GM23338 (cell line): ENCODE data around the gene COL4A1. TPM values are rescaled to one million over a fixed set of nuclear protein-coding genes. Genes with fewer than 3 reads are reported as not detected.

Source experiments
- ATAC-seq: fragments of 200-7000 bp; cut with Tn5 transposase; 3 replicates; pipeline ENCODE4 v1.9.1; 2020
- DNase-seq: peaks from one replicate; pipeline ENCODE4 v3.0.0-alpha.2; 2015; ENCODE audit warnings: low spot score
- H2AFZ ChIP-seq: fragments of 200-600 bp; sonication (generic); 2 replicates; pipeline ENCODE4 v1.8.0; 2016; ENCODE audit warnings: antibody characterized with exemption, mild to moderate bottlenecking, moderate library complexity
- H3F3A ChIP-seq: fragments of 200-600 bp; sonication (generic); replicated peaks from 2 replicates; pipeline ENCODE4 v1.8.0; 2017; ENCODE audit warnings: antibody characterized with exemption, mixed run types, low read depth
- H3K27ac ChIP-seq: fragments of 200-600 bp; sonication (generic); 2 replicates; pipeline ENCODE4 v1.6.1; 2016; ENCODE audit warnings: low read depth
- H3K27me3 ChIP-seq: fragments of 200-600 bp; sonication (generic); 2 replicates; pipeline ENCODE4 v1.8.0; 2016; ENCODE audit warnings: mild to moderate bottlenecking, mixed run types, moderate library complexity; ENCODE audit not compliant: insufficient read depth
- H3K36me3 ChIP-seq: fragments of 200-600 bp; sonication (generic); 2 replicates; pipeline ENCODE4 v1.8.0; 2016; ENCODE audit warnings: mild to moderate bottlenecking; ENCODE audit not compliant: insufficient read depth
- H3K4me1 ChIP-seq: fragments of 200-600 bp; sonication (generic); 2 replicates; pipeline ENCODE4 v1.8.0; 2016; ENCODE audit warnings: mild to moderate bottlenecking, moderate library complexity; ENCODE audit not compliant: insufficient read depth
- H3K4me2 ChIP-seq: fragments of 200-600 bp; sonication (generic); 2 replicates; pipeline ENCODE4 v1.7.1; 2017; ENCODE audit warnings: mixed run types
- H3K4me3 ChIP-seq: fragments of 200-600 bp; sonication (generic); 2 replicates; pipeline ENCODE4 v1.6.1; 2016; ENCODE audit warnings: mixed run types
- H3K79me2 ChIP-seq: fragments of 200-600 bp; sonication (generic); replicated peaks from 2 replicates; pipeline ENCODE4 v1.8.0; 2017; ENCODE audit warnings: mild to moderate bottlenecking; ENCODE audit not compliant: insufficient read depth
- H3K9me2 ChIP-seq: fragments of 200-600 bp; sonication (generic); 2 replicates; pipeline ENCODE4 v1.8.0; 2017; ENCODE audit not compliant: insufficient read depth
- H4K20me1 ChIP-seq: fragments of 200-600 bp; sonication (generic); replicated peaks from 2 replicates; pipeline ENCODE4 v1.8.0; 2017; ENCODE audit warnings: mild to moderate bottlenecking; ENCODE audit not compliant: insufficient read depth
- H3K27ac Mint-ChIP-seq: 2 replicates; pipeline ENCODE4 v1.8.0; 2020; ENCODE audit warnings: inconsistent platforms, mild to moderate bottlenecking, moderate library complexity, mixed read lengths
- H3K27me3 Mint-ChIP-seq: 3 replicates; pipeline ENCODE4 v1.8.0; 2022; ENCODE audit warnings: low read depth, mild to moderate bottlenecking, moderate library complexity, mixed read lengths, inconsistent platforms; ENCODE audit not compliant: insufficient read depth, poor library complexity
- H3K36me3 Mint-ChIP-seq: 3 replicates; pipeline ENCODE4 v1.8.0; 2021; ENCODE audit warnings: low read depth, mild to moderate bottlenecking, inconsistent platforms, moderate library complexity, mixed read lengths
- H3K4me1 Mint-ChIP-seq: 3 replicates; pipeline ENCODE4 v1.8.0; 2020; ENCODE audit warnings: mild to moderate bottlenecking, inconsistent platforms, mixed read lengths
- H3K4me3 Mint-ChIP-seq: 3 replicates; pipeline ENCODE4 v1.8.0; 2021; ENCODE audit warnings: moderate library complexity, mild to moderate bottlenecking, inconsistent platforms, mixed read lengths
- H3K9me3 Mint-ChIP-seq: 3 replicates; pipeline ENCODE4 v1.8.0; 2020; ENCODE audit warnings: moderate library complexity, mild to moderate bottlenecking, inconsistent platforms, mixed read lengths
- POLR2AphosphoS5 ChIP-seq: IDR thresholded peaks from 2 replicates; pipeline ENCODE4 v1.6.1; 2016; ENCODE audit warnings: antibody characterized with exemption, low read depth
- REST ChIP-seq: IDR thresholded peaks from one replicate; pipeline ENCODE4 v1.6.1; 2018; ENCODE audit warnings: antibody characterized with exemption; ENCODE audit not compliant: unreplicated experiment
- STAT1 ChIP-seq: IDR thresholded peaks from one replicate; pipeline ENCODE4 v1.6.1; 2016; ENCODE audit warnings: antibody characterized with exemption; ENCODE audit not compliant: unreplicated experiment
- ZNF331 ChIP-seq: fragments of 250-450 bp; sonication (Bioruptor Pico); IDR thresholded peaks from 2 replicates; pipeline ENCODE4 v1.5.0; 2020; ENCODE audit warnings: low read depth, mild to moderate bottlenecking, moderate library complexity
- ZNF462 ChIP-seq: fragments of 250-450 bp; sonication (Bioruptor Pico); IDR thresholded peaks from 2 replicates; pipeline ENCODE4 v1.5.0; 2020; ENCODE audit warnings: mild to moderate bottlenecking, moderate library complexity
- polyA plus RNA-seq: library from polyadenylated mRNA; unstranded; fragments of >200 nt; fragmentation: Nextera tagmentation; extraction: Ambion mirVana; gene quantifications from 2 replicates; pipeline ENCODE4 v1.2.1, GENCODE V29; 2016
- total RNA-seq: library from RNA; depleted of rRNA; stranded (reverse); fragments of >200 nt; shearing (Covaris generic); gene quantifications from 2 replicates; pipeline ENCODE4 v1.2.3, GENCODE V29; 2014

The COL4A1 gene
- total and polyA plus RNA-seq, 2 experiments from 2014 or later, result 39.1 to 110 TPM

DNA sequence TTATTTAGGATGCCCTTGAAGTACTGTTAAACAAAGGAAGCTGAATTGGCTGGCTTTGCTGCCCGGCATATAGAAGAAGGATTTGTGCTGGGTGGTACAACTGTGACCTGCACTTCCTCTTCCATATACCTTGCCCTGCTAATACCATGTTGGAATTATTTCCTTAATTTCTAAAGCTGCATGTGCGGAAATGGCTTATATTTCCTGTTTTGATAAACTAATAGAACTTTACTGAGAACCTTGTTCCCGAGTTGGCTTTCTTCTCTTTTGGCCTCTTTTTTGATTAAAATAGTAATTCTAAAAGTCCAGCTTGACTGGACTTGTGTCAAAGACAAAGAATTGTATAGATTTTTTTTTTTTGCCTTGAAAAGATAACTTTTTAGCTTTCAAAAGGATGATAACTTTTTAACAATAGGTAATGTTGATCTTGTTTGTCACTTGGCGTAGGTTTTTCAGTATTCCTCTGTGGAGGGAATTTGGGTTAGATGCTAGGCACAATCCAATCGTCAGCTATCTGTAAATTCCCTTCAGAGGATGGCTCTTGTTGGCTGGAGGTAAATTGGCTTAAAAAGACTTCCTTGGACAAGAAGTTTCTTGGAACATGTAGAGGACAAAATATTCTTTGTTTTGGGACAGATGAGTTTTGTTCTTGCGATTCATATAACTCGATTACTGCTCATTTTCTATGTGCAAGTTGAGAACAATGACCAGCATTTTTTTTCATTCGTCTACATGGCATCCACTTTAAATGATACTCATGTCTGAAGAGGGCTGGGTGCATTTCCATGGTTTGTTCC lies 41.5 kb upstream of the COL4A1 start (continued):
- TF ChIP-seq ZNF331 (no peak), REST (no peak), STAT1 (no peak), POLR2AphosphoS5 (no peak)

DNA sequence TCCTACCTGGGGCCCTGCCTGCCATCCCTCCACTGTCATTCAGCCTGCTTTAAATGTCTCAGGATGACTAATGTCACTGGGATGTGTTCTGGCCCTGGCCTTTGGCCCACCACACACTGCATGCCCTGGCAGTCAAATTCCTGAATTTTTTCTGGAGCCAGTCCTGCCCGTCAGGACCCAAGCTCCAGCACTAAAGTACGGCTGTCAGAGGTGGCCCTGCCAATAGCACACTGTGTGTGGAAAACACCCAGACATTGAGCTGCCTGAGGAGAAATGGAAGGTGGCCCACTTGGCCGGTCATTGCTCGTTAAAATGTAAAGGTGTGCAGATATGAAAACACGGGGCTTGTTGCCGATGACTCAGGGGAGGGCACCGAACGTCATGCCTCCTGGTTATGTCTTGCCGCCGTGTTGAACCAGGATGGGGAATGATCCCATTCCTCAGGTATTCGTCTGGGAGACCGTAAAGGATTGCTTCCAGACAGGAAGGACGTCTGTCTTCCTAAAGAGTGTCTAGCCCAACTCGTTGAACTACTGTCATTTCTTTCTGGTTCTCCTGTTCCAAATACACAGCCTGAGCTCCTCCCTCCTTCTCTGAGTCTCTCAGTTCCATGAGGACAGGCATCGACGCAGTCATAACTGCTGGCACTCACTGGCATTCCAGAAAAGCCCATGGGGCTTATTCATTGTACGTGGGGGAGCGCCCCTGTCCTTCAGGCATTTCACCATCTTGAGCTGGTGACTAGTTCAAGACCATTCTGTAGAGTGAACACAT lies 40.8 kb upstream of the COL4A1 start:
- peaks cover 23% of the 10 kb centered on the region for H3K79me2 ChIP-seq
- H3F3A ChIP-seq, result no peaks in the 10 kb centered on the region
- Mint-ChIP-seq H3K9me3 (no peaks in the 10 kb centered on the region), H3K36me3 (no peaks in the 10 kb centered on the region), H3K4me3 (no peak overlapping the region), H3K4me1 (peaks cover 10% of the 10 kb centered on the region), H3K27ac (no peak overlapping the region), H3K27me3 (peaks cover 4% of the 10 kb centered on the region)
- no peak overlapping the region for H3K4me3 ChIP-seq
- no peak for ATAC-seq
- peaks cover 2% of the 10 kb centered on the region for H4K20me1 ChIP-seq
- no peak overlapping the region for H3K4me2 ChIP-seq
- H3K4me1 ChIP-seq, result no peaks in the 10 kb centered on the region; the same call in 1 of the 2 replicates
- H3K27me3 ChIP-seq, result no peaks in the 10 kb centered on the region
- H2AFZ ChIP-seq, result no peak overlapping the region
- H3K27ac ChIP-seq, result no peak overlapping the region
- no peaks in the 10 kb centered on the region for H3K9me2 ChIP-seq
- no peaks in the 10 kb centered on the region for H3K36me3 ChIP-seq
- no peak for TF ChIP-seq POLR2AphosphoS5
- DNase-seq, result no peak

DNA sequence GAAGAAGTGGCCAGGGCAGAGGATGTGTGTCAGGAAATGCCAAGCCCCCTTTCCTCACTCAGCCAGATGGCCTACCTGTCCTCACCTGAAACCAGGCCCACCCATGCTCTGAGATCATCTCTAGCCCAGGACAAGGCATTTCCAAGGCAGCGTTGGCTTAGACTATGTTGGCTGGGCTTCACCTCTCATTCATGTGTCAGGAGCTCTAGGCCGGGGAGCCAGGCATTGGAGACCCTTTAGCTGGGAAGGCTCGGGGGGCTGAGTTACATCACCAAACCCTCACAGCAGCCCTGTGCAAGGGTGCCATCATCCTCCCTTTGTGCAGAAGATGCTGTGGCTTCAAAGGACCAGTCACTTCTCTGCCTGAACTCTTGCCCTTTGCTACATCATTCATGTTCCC lies 40.1 kb upstream of the COL4A1 start:
- Histone ChIP-seq H3K4me3 (no peak overlapping the region), H3K79me2 (peaks cover 29% of the 10 kb centered on the region), H3K27ac (no peak overlapping the region), H3F3A (no peaks in the 10 kb centered on the region), H3K27me3 (no peaks in the 10 kb centered on the region), H4K20me1 (peaks cover 1% of the 10 kb centered on the region; the same call in 1 of the 2 replicates), H3K9me2 (no peaks in the 10 kb centered on the region), H3K36me3 (no peaks in the 10 kb centered on the region), H3K4me2 (no peak overlapping the region), H2AFZ (no peak overlapping the region), H3K4me1 (peaks cover 3% of the 10 kb centered on the region; the same call in 1 of the 2 replicates)
- peaks cover 11% of the 10 kb centered on the region for H3K4me1 Mint-ChIP-seq
- H3K27ac Mint-ChIP-seq, result no peak overlapping the region
- H3K36me3 Mint-ChIP-seq, result no peaks in the 10 kb centered on the region
- H3K9me3 Mint-ChIP-seq, result no peaks in the 10 kb centered on the region
- DNase-seq (no peak), ATAC-seq (no peak)
- H3K27me3 Mint-ChIP-seq, result peaks cover 3% of the 10 kb centered on the region
- no peak overlapping the region for H3K4me3 Mint-ChIP-seq
- TF ChIP-seq ZNF462 (no peak), POLR2AphosphoS5 (no peak)
